Transverse colon (tissue), 3 donors: ENCODE results near the gene TMEM253.

ENCODE experiments used
- CTCF ChIP-seq, 5 experiments: fragments of 200-600 bp in 3 of 5; fragments of 450-650 bp in 2 of 5; sonication (generic) in 3 of 5; IDR thresholded peaks; 1 replicate in 2 of 5; 2 replicates in 3 of 5; pipeline ENCODE4 v1.5.1; 2016 to 2017; ENCODE audit warnings: antibody characterized with exemption in 5 of 5, inconsistent platforms in 3 of 5, mild to moderate bottlenecking in 2 of 5, moderate library complexity in 1 of 5
- POLR2A ChIP-seq: fragments of 450-650 bp; IDR thresholded peaks from one replicate; pipeline ENCODE4 v1.6.1; 2016; ENCODE audit warnings: antibody characterized with exemption, mild to moderate bottlenecking, moderate library complexity

GRCh38 chr14:21102521-21103410 is 1.9 kb downstream of the TMEM253 start:
- TF ChIP-seq CTCF (IDR thresholded peaks at IDR 0.05): no peak
- no peak for TF ChIP-seq POLR2A
